Sigmoid colon (tissue), 7 donors: Measurements from ENCODE around the gene ADAMTS2. TPM values are rescaled to one million over a fixed set of nuclear protein-coding genes. Genes with fewer than 3 reads are reported as not detected.

Source experiments
- DNase-seq: peaks from one replicate; pipeline ENCODE4 v3.0.0-alpha.2; 2019
- H3K27ac ChIP-seq, 4 donors: fragments of 200-600 bp; sonication (generic); one replicate each; pipeline ENCODE4 v1.5.1; 2016 to 2019; ENCODE audit warnings: mild to moderate bottlenecking in 1 of 4
- H3K27me3 ChIP-seq, 3 donors: fragments of 200-600 bp; sonication (generic); one replicate each; pipeline ENCODE4 v1.5.1; 2019; ENCODE audit warnings: mild to moderate bottlenecking in 1 of 3
- H3K36me3 ChIP-seq, 4 donors: fragments of 200-600 bp; sonication (generic); one replicate each; pipeline ENCODE4 v1.5.1; 2016 to 2019
- H3K4me1 ChIP-seq, 4 donors: fragments of 200-600 bp; sonication (generic); one replicate each; pipeline ENCODE4 v1.5.1; 2017 to 2019
- H3K4me3 ChIP-seq, 4 donors: fragments of 200-600 bp; sonication (generic); one replicate each; pipeline ENCODE4 v1.5.1; 2017 to 2019; ENCODE audit warnings: mild to moderate bottlenecking in 2 of 4, moderate library complexity in 1 of 4
- H3K9me3 ChIP-seq, 4 donors: fragments of 200-600 bp in 3 of 4; sonication (generic) in 3 of 4; one replicate each; pipeline versions ENCODE4 v1.5.1 to v1.6.1; 2013 to 2019
- CTCF ChIP-seq, 4 experiments: fragments of 450-650 bp in 3 of 4; fragments of 200-600 bp in 1 of 4; IDR thresholded peaks; one replicate each; pipeline ENCODE4 v1.5.1; 2016 to 2019; ENCODE audit warnings: antibody characterized with exemption in 4 of 4, mild to moderate bottlenecking in 3 of 4, moderate library complexity in 2 of 4
- EP300 ChIP-seq, 4 donors: sonication (generic); formaldehyde crosslinking; IDR thresholded peaks; one replicate each; pipeline ENCODE4 v1.6.1; 2017; ENCODE audit warnings: antibody characterized with exemption in 4 of 4
- POLR2A ChIP-seq, 2 donors: fragments of 450-650 bp; IDR thresholded peaks; one replicate each; pipeline ENCODE4 v1.6.1; 2016; ENCODE audit warnings: antibody characterized with exemption in 2 of 2, mild to moderate bottlenecking in 2 of 2, moderate library complexity in 2 of 2
- POLR2AphosphoS5 ChIP-seq, 4 donors: sonication (generic); formaldehyde crosslinking; IDR thresholded peaks; one replicate each; pipeline ENCODE4 v1.6.1; 2017; ENCODE audit warnings: antibody characterized with exemption in 4 of 4
- WGBS, 2 donors: extraction: QIAGEN DNeasy Blood & Tissue Kit; methylation state at CpG; one replicate each; pipeline ENCODE4 v1.1.7; 2013; 5-methylcytosine and 5-hydroxymethylcytosine counted together
- intact Hi-C: fragments of 100-400 bp; cut with DNase I; formaldehyde crosslinking; loops from one replicate; pipeline ENCODE4 v1.15.1; 2023
- polyA plus RNA-seq, 3 donors: library from polyadenylated mRNA; stranded (reverse); fragments of 200-250 nt; gene quantifications; one replicate each; pipeline ENCODE4 v1.2.3, GENCODE V29; 2013
- total RNA-seq, 4 donors: library from RNA; depleted of rRNA; stranded (reverse); fragments of >200 nt; gene quantifications; one replicate each; pipeline ENCODE4 v1.1.0, GENCODE V29; 2016
- donor health status: healthy with polysubstance abuse.
- donor health status: Bipolar disorder and iron deficiency.
- donor health status: healthy.

ADAMTS2 gene
- total and polyA plus RNA-seq, 7 donors: 0.69 to 33.2 (median 9.2) TPM

- no peak for DNase-seq
- H3K27ac ChIP-seq: no peak overlapping the region
- WGBS, 2 donors: 76 to 88% methylated on average over 12 of the region's 12 CpGs
- no peaks in the 10 kb centered on the region for H3K9me3 ChIP-seq
- H3K4me3 ChIP-seq: no peak overlapping the region
- H3K36me3 ChIP-seq: no peaks in the 10 kb centered on the region
- TF ChIP-seq CTCF (IDR thresholded peaks at IDR 0.05): no peak
- TF ChIP-seq EP300 (IDR thresholded peaks at IDR 0.05): no peak
- no peak for TF ChIP-seq POLR2A (IDR thresholded peaks at IDR 0.05)
- TF ChIP-seq POLR2AphosphoS5 (IDR thresholded peaks at IDR 0.05): no peak
- intact Hi-C loops: no loop called here
- H3K27me3 ChIP-seq: no peaks in the 10 kb centered on the region
- H3K4me1 ChIP-seq: peaks cover 0 to 15% (median 11%) of the 10 kb centered on the region in 4 donors
These were observed 173.9 kb downstream of the ADAMTS2 start for GRCh38 chr5:179171251-179171815.

- DNase-seq: no peak
- intact Hi-C loops: no loop called here
- no peak for TF ChIP-seq CTCF (IDR thresholded peaks at IDR 0.05)
- TF ChIP-seq POLR2A (IDR thresholded peaks at IDR 0.05): no peak
- no peak for TF ChIP-seq EP300 (IDR thresholded peaks at IDR 0.05)
- no peak for TF ChIP-seq POLR2AphosphoS5 (IDR thresholded peaks at IDR 0.05)
These were observed 174.7 kb downstream of the ADAMTS2 start for GRCh38 chr5:179170606-179171005.

GRCh38 chr5:179169836-179170235 lies 175.4 kb downstream of the ADAMTS2 start:
- TF ChIP-seq CTCF (IDR thresholded peaks at IDR 0.05): no peak
- no peak for TF ChIP-seq POLR2AphosphoS5 (IDR thresholded peaks at IDR 0.05)
- no peak for TF ChIP-seq POLR2A (IDR thresholded peaks at IDR 0.05)
- TF ChIP-seq EP300 (IDR thresholded peaks at IDR 0.05): no peak
- DNase-seq: no peak
- no peak overlapping the region for H3K27ac ChIP-seq
- H3K9me3 ChIP-seq: no peaks in the 10 kb centered on the region
- H3K4me1 ChIP-seq: peaks cover 0 to 15% (median 11%) of the 10 kb centered on the region in 4 donors
- H3K27me3 ChIP-seq: no peaks in the 10 kb centered on the region
- no peaks in the 10 kb centered on the region for H3K36me3 ChIP-seq
- intact Hi-C loops: no loop called here
- H3K4me3 ChIP-seq: no peak overlapping the region
- 76 to 85% methylated on average over 1 of the region's 1 CpG for WGBS, 2 donors

More at GRCh38 chr5:179170606-179171005, 174.7 kb downstream of the ADAMTS2 start:
- H3K9me3 ChIP-seq: no peaks in the 10 kb centered on the region
- H3K27ac ChIP-seq: no peak overlapping the region
- WGBS, 2 donors: 65 to 78% methylated on average over 6 of the region's 6 CpGs
- H3K4me3 ChIP-seq: no peak overlapping the region
- no peaks in the 10 kb centered on the region for H3K27me3 ChIP-seq
- H3K36me3 ChIP-seq: no peaks in the 10 kb centered on the region
- H3K4me1 ChIP-seq: peaks cover 0 to 15% (median 11%) of the 10 kb centered on the region in 4 donors

- peaks cover 0 to 15% (median 11%) of the 10 kb centered on the region in 4 donors for H3K4me1 ChIP-seq
- no peaks in the 10 kb centered on the region for H3K27me3 ChIP-seq
- TF ChIP-seq POLR2AphosphoS5 (IDR thresholded peaks at IDR 0.05): no peak
- no peak for TF ChIP-seq CTCF (IDR thresholded peaks at IDR 0.05)
- TF ChIP-seq EP300 (IDR thresholded peaks at IDR 0.05): no peak
- no peak for TF ChIP-seq POLR2A (IDR thresholded peaks at IDR 0.05)
- 70 to 81% methylated on average over 6 of the region's 6 CpGs for WGBS, 2 donors
- no peaks in the 10 kb centered on the region for H3K36me3 ChIP-seq
- H3K4me3 ChIP-seq: no peak overlapping the region
- intact Hi-C loops: no loop called here
- H3K27ac ChIP-seq: no peak overlapping the region
- no peaks in the 10 kb centered on the region for H3K9me3 ChIP-seq
- DNase-seq: peak; percentile 55
These were observed 176.6 kb downstream of the ADAMTS2 start for GRCh38 chr5:179168664-179169063.
